ENCODE data around the gene ZDHHC17. TPM values are rescaled to one million over a fixed set of nuclear protein-coding genes. Genes with fewer than 3 reads are reported as not detected.

The ZDHHC17 gene
- total and polyA plus RNA-seq, 2 of the 13 experiments (the other 11 are each of a cell fraction or from before 2014, with no cell fraction given): 36.7 to 38.5 TPM

DNA sequence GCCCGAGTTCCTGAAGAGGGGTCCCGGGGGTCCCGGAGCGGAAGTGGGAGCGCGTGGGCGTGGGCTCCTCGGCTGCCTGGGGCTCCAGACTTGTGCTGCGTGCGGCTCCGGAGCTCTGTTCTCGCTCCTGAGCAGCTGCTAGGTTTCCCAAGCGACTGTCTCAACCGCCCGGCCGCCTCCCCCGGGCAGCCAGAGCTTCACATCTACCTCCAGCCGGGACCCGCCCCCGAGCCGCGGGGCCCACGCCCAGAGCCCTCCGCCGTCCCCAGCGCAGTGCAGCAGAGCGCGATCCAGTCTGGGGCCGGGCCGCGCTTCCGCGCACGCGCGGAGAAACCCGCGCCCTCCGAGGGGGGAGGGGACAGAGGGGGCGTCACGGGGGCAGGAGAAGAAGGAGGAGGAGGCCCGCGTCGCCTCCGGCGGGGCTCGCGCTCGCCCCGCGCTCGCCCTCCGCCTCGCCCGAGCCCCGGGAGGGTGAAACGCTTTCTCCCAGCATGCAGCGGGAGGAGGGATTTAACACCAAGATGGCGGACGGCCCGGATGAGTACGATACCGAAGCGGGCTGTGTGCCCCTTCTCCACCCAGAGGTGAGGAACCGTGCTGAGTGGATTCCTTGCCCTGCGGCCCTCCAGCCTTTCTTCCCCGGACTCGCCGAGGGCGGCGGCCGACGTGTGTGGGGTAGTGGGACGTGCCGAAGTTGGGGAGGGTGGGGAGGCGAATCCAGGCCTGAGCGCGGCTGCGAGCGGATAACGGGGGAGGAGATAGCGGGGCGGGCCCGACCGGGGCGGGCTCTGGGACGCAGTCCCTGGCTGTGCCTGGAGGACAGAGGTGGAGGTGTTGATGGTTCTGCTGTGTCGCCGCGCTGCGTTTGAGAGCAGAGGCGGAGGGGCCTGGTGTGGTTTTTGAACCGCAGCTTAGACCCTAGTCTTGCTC, at the start of gene ZDHHC17 (continued):
- 0 out of 2 replicates have a peak, but pooled peaks have one; percentile 30 for TF ChIP-seq ZNF562 (CRISPR knock-in tag; IDR thresholded peaks at IDR 0.05; ENCODE audit: borderline replicate concordance)
- no peak for TF ChIP-seq EP300 (IDR thresholded peaks at IDR 0.05; ENCODE audit: low read depth in 2 of 2, low read length in 2 of 2)
- TF ChIP-seq EP300 (CRISPR knock-in tag; IDR thresholded peaks at IDR 0.05; ENCODE audit: borderline replicate concordance): no peak
- peak; percentile 71 for TF ChIP-seq NR2C2 (CRISPR knock-in tag; IDR thresholded peaks at IDR 0.05; ENCODE audit: borderline replicate concordance)
- TF ChIP-seq ZNF367 (CRISPR knock-in tag; IDR thresholded peaks at IDR 0.05; ENCODE audit: borderline replicate concordance): peak; percentile 97
- no peak for TF ChIP-seq ZNF432 (CRISPR knock-in tag; IDR thresholded peaks at IDR 0.05; ENCODE audit: borderline replicate concordance)
- no peak for TF ChIP-seq BRCA1 (CRISPR knock-in tag; IDR thresholded peaks at IDR 0.05)
- TF ChIP-seq ZNF816 (CRISPR knock-in tag; IDR thresholded peaks at IDR 0.05; ENCODE audit: borderline replicate concordance): no peak
- peak; percentile 70 for TF ChIP-seq GABPB1 (CRISPR knock-in tag; IDR thresholded peaks at IDR 0.05)
- TF ChIP-seq MAFK (conservative IDR thresholded peaks at IDR 0.05 in 1 of 2, IDR thresholded peaks at IDR 0.05 in 1 of 2; ENCODE audit: low read length in 2 of 2): no peak
- no peak for TF ChIP-seq TCF7 (IDR thresholded peaks at IDR 0.05; ENCODE audit: low read depth)
- TF ChIP-seq, protein P1, sequence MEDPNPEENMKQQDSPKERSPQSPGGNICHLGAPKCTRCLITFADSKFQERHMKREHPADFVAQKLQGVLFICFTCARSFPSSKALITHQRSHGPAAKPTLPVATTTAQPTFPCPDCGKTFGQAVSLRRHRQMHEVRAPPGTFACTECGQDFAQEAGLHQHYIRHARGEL (CRISPR knock-in tag; IDR thresholded peaks at IDR 0.05): no peak
- TF ChIP-seq, protein P2, sequence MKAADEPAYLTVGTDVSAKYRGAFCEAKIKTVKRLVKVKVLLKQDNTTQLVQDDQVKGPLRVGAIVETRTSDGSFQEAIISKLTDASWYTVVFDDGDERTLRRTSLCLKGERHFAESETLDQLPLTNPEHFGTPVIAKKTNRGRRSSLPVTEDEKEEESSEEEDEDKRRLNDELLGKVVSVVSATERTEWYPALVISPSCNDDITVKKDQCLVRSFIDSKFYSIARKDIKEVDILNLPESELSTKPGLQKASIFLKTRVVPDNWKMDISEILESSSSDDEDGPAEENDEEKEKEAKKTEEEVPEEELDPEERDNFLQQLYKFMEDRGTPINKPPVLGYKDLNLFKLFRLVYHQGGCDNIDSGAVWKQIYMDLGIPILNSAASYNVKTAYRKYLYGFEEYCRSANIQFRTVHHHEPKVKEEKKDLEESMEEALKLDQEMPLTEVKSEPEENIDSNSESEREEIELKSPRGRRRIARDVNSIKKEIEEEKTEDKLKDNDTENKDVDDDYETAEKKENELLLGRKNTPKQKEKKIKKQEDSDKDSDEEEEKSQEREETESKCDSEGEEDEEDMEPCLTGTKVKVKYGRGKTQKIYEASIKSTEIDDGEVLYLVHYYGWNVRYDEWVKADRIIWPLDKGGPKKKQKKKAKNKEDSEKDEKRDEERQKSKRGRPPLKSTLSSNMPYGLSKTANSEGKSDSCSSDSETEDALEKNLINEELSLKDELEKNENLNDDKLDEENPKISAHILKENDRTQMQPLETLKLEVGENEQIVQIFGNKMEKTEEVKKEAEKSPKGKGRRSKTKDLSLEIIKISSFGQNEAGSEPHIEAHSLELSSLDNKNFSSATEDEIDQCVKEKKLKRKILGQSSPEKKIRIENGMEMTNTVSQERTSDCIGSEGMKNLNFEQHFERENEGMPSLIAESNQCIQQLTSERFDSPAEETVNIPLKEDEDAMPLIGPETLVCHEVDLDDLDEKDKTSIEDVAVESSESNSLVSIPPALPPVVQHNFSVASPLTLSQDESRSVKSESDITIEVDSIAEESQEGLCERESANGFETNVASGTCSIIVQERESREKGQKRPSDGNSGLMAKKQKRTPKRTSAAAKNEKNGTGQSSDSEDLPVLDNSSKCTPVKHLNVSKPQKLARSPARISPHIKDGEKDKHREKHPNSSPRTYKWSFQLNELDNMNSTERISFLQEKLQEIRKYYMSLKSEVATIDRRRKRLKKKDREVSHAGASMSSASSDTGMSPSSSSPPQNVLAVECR (CRISPR knock-in tag; IDR thresholded peaks at IDR 0.05; ENCODE audit: borderline replicate concordance): peak; percentile 72
- TF ChIP-seq SAFB2 (CRISPR knock-in tag; IDR thresholded peaks at IDR 0.05; ENCODE audit: borderline replicate concordance, low read depth): no peak
- TF ChIP-seq SUZ12 (IDR thresholded peaks at IDR 0.05; ENCODE audit: low read depth, low read length): no peak
- TF ChIP-seq ZNF782 (CRISPR knock-in tag; IDR thresholded peaks at IDR 0.05; ENCODE audit: borderline replicate concordance): peak; percentile 34; the same call in 1 of the 2 replicates
- peak; percentile 88 for TF ChIP-seq ZMYM4 (CRISPR knock-in tag; IDR thresholded peaks at IDR 0.05)
- TF ChIP-seq DPF2 (CRISPR knock-in tag; IDR thresholded peaks at IDR 0.05; ENCODE audit: borderline replicate concordance, low read depth): no peak
- TF ChIP-seq CCAR2 (optimal IDR thresholded peaks at IDR 0.05; ENCODE audit: low read depth, low read length): no peak
- TF ChIP-seq, protein P3, sequence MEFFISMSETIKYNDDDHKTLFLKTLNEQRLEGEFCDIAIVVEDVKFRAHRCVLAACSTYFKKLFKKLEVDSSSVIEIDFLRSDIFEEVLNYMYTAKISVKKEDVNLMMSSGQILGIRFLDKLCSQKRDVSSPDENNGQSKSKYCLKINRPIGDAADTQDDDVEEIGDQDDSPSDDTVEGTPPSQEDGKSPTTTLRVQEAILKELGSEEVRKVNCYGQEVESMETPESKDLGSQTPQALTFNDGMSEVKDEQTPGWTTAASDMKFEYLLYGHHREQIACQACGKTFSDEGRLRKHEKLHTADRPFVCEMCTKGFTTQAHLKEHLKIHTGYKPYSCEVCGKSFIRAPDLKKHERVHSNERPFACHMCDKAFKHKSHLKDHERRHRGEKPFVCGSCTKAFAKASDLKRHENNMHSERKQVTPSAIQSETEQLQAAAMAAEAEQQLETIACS (CRISPR knock-in tag; IDR thresholded peaks at IDR 0.05): no peak
- no peak for TF ChIP-seq GLI4 (CRISPR knock-in tag; IDR thresholded peaks at IDR 0.05; ENCODE audit: borderline replicate concordance)
- TF ChIP-seq KDM6A (CRISPR knock-in tag; IDR thresholded peaks at IDR 0.05; ENCODE audit: low read depth): no peak
- TF ChIP-seq MIER2 (CRISPR knock-in tag; IDR thresholded peaks at IDR 0.05): no peak
- TF ChIP-seq ZNF296 (CRISPR knock-in tag; conservative IDR thresholded peaks at IDR 0.05): no peak
- peak; percentile 53; the same call in 1 of the 2 replicates for TF ChIP-seq HDAC1 (CRISPR knock-in tag; IDR thresholded peaks at IDR 0.05)

All from HepG2 (cell line).